ENCODE results near the gene SLITRK1.
A peak's percentile ranks its signal among the peaks of the same experiment; 100 is the strongest.

The SLITRK1 gene

DNA sequence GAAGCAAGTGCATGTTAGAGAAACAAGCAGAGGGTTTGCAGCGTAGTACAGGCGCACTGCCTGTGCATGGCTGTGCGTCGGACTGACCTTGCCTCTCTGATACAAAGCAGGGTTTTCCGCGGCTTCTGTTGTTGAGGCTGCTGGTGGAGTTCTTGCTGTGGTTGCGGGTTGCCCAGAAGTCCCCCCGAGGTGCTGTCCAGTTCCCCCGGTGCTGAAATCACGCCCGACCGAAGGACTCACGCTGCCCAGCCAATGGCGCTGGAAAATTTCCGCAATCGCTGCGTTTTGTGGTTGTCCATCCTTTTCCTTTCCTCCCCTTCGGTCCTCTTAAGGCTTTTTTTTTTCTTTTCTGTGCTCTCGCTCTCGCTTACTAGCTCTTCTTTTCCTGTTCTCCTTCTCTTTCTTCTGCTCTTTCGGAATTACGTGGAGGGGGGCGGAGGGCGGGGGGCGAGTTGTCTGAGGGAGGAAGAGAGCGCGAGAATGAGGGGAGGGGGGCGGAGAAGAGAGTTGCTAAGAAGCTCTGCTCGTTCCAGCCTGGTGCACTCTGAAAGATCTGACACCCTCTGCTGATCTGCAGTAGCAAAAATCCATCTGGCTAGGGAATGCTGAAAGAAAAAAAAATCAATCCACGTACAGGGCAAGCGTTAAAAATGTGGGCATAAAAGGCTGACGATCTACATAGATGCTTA, at the start of gene SLITRK1:
SLITRK1 (minus strand) TSS at position 558 of the 689 bp plus-strand sequence. CDS start 967 bp downstream, outside the sequence.
- DNase-seq (ENCODE audit: low spot score) (no peak), ATAC-seq (ENCODE audit: low read depth) (peak; percentile 51; the same call in 2 of the 3 replicates)
- Histone ChIP-seq H3K9me3 (ENCODE audit: severe bottlenecking) (no peaks in the 10 kb centered on the region), H3K27ac (ENCODE audit: poor library complexity, severe bottlenecking) (no peak within 1 kb of the TSS), H3K4me3 (ENCODE audit: severe bottlenecking) (no peak within 1 kb of the TSS), H3K27me3 (ENCODE audit: insufficient read depth, poor library complexity, severe bottlenecking) (peaks cover 41% of the 10 kb centered on the region), H3K4me1 (ENCODE audit: insufficient read depth, poor library complexity, severe bottlenecking) (no peaks in the 10 kb centered on the region), H3K36me3 (ENCODE audit: low read depth) (no peaks in the 10 kb centered on the region)
- no peak for TF ChIP-seq CTCF (IDR thresholded peaks at IDR 0.05; ENCODE audit: poor library complexity, severe bottlenecking)

GRCh38 chr13:83929157-83929556, 46.9 kb upstream of the SLITRK1 start:
- no peaks in the 10 kb centered on the region for H3K9me3 ChIP-seq (ENCODE audit: severe bottlenecking)
- DNase-seq (ENCODE audit: low spot score) (no peak), ATAC-seq (ENCODE audit: low read depth) (no peak)
- no peaks in the 10 kb centered on the region for H3K4me1 ChIP-seq (ENCODE audit: insufficient read depth, poor library complexity, severe bottlenecking)
- no peaks in the 10 kb centered on the region for H3K36me3 ChIP-seq (ENCODE audit: low read depth)
- no peaks in the 10 kb centered on the region for H3K27me3 ChIP-seq (ENCODE audit: insufficient read depth, poor library complexity, severe bottlenecking)
- TF ChIP-seq CTCF (IDR thresholded peaks at IDR 0.05; ENCODE audit: poor library complexity, severe bottlenecking) = no peak
- no peak overlapping the region for H3K4me3 ChIP-seq (ENCODE audit: severe bottlenecking)
- H3K27ac ChIP-seq (ENCODE audit: poor library complexity, severe bottlenecking) = no peak overlapping the region

DNA sequence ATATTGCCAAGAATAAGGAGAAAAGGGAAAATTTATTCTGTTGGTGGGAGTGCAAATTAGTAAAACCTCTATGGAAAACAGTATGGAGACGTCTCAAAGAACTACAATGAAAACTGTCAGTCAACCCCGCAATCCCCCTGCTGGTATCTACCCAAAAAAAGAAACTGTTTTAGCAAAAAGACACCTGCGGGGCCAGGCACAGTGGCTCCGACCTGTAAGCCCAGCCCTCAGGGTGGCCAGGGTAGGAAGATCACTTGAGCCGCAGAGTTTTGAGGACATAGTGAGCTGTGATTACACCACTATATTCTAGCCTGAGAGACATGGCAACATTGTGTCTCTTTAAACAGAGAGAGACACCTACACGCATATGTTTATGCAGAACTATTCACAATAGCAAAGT, 37.5 kb upstream of the SLITRK1 start:
- no peaks in the 10 kb centered on the region for H3K9me3 ChIP-seq (ENCODE audit: severe bottlenecking)
- ATAC-seq (ENCODE audit: low read depth) (no peak), DNase-seq (ENCODE audit: low spot score) (no peak)
- no peak overlapping the region for H3K4me3 ChIP-seq (ENCODE audit: severe bottlenecking)
- no peaks in the 10 kb centered on the region for H3K36me3 ChIP-seq (ENCODE audit: low read depth)
- no peaks in the 10 kb centered on the region for H3K27me3 ChIP-seq (ENCODE audit: insufficient read depth, poor library complexity, severe bottlenecking)
- H3K4me1 ChIP-seq (ENCODE audit: insufficient read depth, poor library complexity, severe bottlenecking) = no peaks in the 10 kb centered on the region
- no peak overlapping the region for H3K27ac ChIP-seq (ENCODE audit: poor library complexity, severe bottlenecking)
- TF ChIP-seq CTCF (IDR thresholded peaks at IDR 0.05; ENCODE audit: poor library complexity, severe bottlenecking) = no peak

DNA sequence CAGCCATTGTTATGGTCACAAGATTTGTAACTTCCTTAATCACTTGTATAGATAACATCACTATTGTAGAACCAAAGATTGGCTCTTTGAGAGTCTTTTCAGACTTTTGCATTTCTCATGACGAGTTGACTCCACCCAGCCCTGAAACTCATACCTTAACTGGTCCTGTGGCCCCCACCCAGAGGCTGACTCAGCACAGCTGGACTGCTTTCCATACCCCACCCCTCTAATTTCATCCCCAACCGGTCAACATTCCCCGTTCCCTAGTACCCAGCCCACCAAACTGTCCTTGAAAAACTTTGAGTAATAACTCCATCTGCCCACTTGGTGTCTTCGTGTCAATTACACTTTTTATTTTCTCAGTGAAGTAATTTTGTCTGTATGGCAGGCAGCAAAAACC, 32.1 kb upstream of the SLITRK1 start:
- Histone ChIP-seq H3K4me3 (ENCODE audit: severe bottlenecking) (no peak overlapping the region), H3K27me3 (ENCODE audit: insufficient read depth, poor library complexity, severe bottlenecking) (no peaks in the 10 kb centered on the region), H3K4me1 (ENCODE audit: insufficient read depth, poor library complexity, severe bottlenecking) (no peaks in the 10 kb centered on the region), H3K9me3 (ENCODE audit: severe bottlenecking) (no peaks in the 10 kb centered on the region), H3K36me3 (ENCODE audit: low read depth) (no peaks in the 10 kb centered on the region), H3K27ac (ENCODE audit: poor library complexity, severe bottlenecking) (no peak overlapping the region)
- ATAC-seq (ENCODE audit: low read depth) (no peak), DNase-seq (ENCODE audit: low spot score) (no peak)
- no peak for TF ChIP-seq CTCF (IDR thresholded peaks at IDR 0.05; ENCODE audit: poor library complexity, severe bottlenecking)
